Naive thymus-derived CD8-positive, alpha-beta T cell (primary cell): ENCODE measurements around the gene ZFAND3. TPM values are rescaled to one million over a fixed set of nuclear protein-coding genes. Genes with fewer than 3 reads are reported as not detected.

Experiments
- ATAC-seq, 2 donors: fragments of 150-1000 bp; cut with Tn5 transposase in 1 of 2; sonication (Bioruptor Pico), chemical (Tn5 transposase) in 1 of 2; 1 replicate in 1 of 2; 2 replicates in 1 of 2; pipeline ENCODE4 v1.10.0; 2021; ENCODE audit warnings: mild to moderate bottlenecking in 2 of 2, moderate library complexity in 2 of 2
- POLR2A ChIA-PET: fragments of 350-600 bp; sonication (Branson Sonifier 250); formaldehyde crosslinking; loops from one replicate; lab custom pipeline; 2021; ENCODE audit warnings: antibody characterized with exemption; lab: Charles Lee
- DNase-seq, 10 donors: peaks; one replicate each; pipeline versions ENCODE4 v3.0.0 to v3.0.0-alpha.2; 2020 to 2022
- H3K27ac Mint-ChIP-seq, 10 donors: one replicate each; pipeline ENCODE4 v1.8.0; 2020 to 2022; ENCODE audit warnings: mild to moderate bottlenecking in 10 of 10, mixed read lengths in 10 of 10, moderate library complexity in 4 of 10, inconsistent platforms in 1 of 10
- H3K27me3 Mint-ChIP-seq, 5 donors: one replicate each; pipeline ENCODE4 v1.8.0; 2021 to 2022; ENCODE audit warnings: mixed read lengths in 5 of 5
- H3K36me3 Mint-ChIP-seq, 3 donors: one replicate each; pipeline ENCODE4 v1.8.0; 2020 to 2022; ENCODE audit warnings: mixed read lengths in 3 of 3, mild to moderate bottlenecking in 2 of 3, inconsistent platforms in 1 of 3
- H3K4me1 Mint-ChIP-seq, 4 donors: one replicate each; pipeline ENCODE4 v1.8.0; 2021 to 2022; ENCODE audit warnings: mixed read lengths in 4 of 4
- H3K4me3 Mint-ChIP-seq, 10 donors: one replicate each; pipeline ENCODE4 v1.8.0; 2020 to 2022; ENCODE audit warnings: mild to moderate bottlenecking in 10 of 10, mixed read lengths in 10 of 10, moderate library complexity in 6 of 10, inconsistent platforms in 1 of 10
- H3K9me3 Mint-ChIP-seq, 9 donors: one replicate each; pipeline ENCODE4 v1.8.0; 2020 to 2022; ENCODE audit warnings: mixed read lengths in 9 of 9, mild to moderate bottlenecking in 3 of 9, inconsistent platforms in 1 of 9, moderate library complexity in 1 of 9
- polyA plus RNA-seq, 3 donors: library from polyadenylated mRNA; unstranded; fragments of 300-500 nt; fragmentation: Illumina TruSeq; gene quantifications; one replicate each; pipeline ENCODE4 v1.2.3, GENCODE V29; 2021
- total RNA-seq, 8 experiments: library from RNA in 2 of 8; stranded (reverse) in 2 of 8; gene quantifications; one replicate each; pipeline ENCODE4 v1.2.3 and lab custom pipeline; 2021 to 2026

Gene ZFAND3
- total and polyA plus RNA-seq, 5 experiments from 2014 or later: 3.7 to 33.8 (median 4.5) TPM

- Mint-ChIP-seq H3K9me3 (no peaks in the 10 kb centered on the region), H3K36me3 (peaks cover 0 to 30% (median 4%) of the 10 kb centered on the region in 3 donors), H3K27me3 (no peaks in the 10 kb centered on the region), H3K4me3 (peak overlapping the region in 1 of 10 donors; percentile 41), H3K4me1 (peaks cover 0 to 13% (median 10%) of the 10 kb centered on the region in 4 donors), H3K27ac (peak overlapping the region in 4 of 10 donors; percentile 2 to 72 (median 51))
- no peak for DNase-seq
- POLR2A ChIA-PET: interaction anchor here (0.6 kb wide), 1 partner anchor 42 kb away, joined by 4 read pairs; no protein-coding TSS in a partner anchor
- no peak for ATAC-seq
Observed at GRCh38 chr6:38174806-38175495, 355.4 kb downstream of the ZFAND3 start.

- H3K27me3 Mint-ChIP-seq: no peaks in the 10 kb centered on the region
- no peak for DNase-seq
- H3K4me3 Mint-ChIP-seq: no peak overlapping the region
- peaks cover 0 to 28% (median 4%) of the 10 kb centered on the region in 3 donors for H3K36me3 Mint-ChIP-seq
- ATAC-seq: no peak
- POLR2A ChIA-PET: interaction anchor here (0.7 kb wide), 1 partner anchor 147 kb away, joined by 4 read pairs; no protein-coding TSS in a partner anchor
- H3K4me1 Mint-ChIP-seq: peaks cover 0 to 12% (median 9%) of the 10 kb centered on the region in 4 donors
- peak overlapping the region in 1 of 10 donors; percentile 6 for H3K27ac Mint-ChIP-seq
- H3K9me3 Mint-ChIP-seq: no peaks in the 10 kb centered on the region
Observed at GRCh38 chr6:38175786-38176185, 356.3 kb downstream of the ZFAND3 start.

- POLR2A ChIA-PET: no interaction called here
- Mint-ChIP-seq H3K4me1 (peaks cover 0 to 12% (median 8%) of the 10 kb centered on the region in 4 donors), H3K27me3 (no peaks in the 10 kb centered on the region), H3K36me3 (peaks cover 0 to 35% (median 4%) of the 10 kb centered on the region in 3 donors), H3K9me3 (no peaks in the 10 kb centered on the region), H3K4me3 (no peak overlapping the region), H3K27ac (peak overlapping the region in 3 of 10 donors; percentile 19 to 85 (median 37))
- DNase-seq (no peak), ATAC-seq (no peak)
Observed at GRCh38 chr6:38176797-38177751, 357.5 kb downstream of the ZFAND3 start.

GRCh38 chr6:38177882-38178583 lies 358.5 kb downstream of the ZFAND3 start:
- no peak overlapping the region for H3K4me3 Mint-ChIP-seq
- H3K27me3 Mint-ChIP-seq: no peaks in the 10 kb centered on the region
- DNase-seq (no peak), ATAC-seq (no peak)
- peak overlapping the region in 4 of 10 donors; percentile 37 to 85 (median 71) for H3K27ac Mint-ChIP-seq
- H3K36me3 Mint-ChIP-seq: peaks cover 0 to 34% (median 4%) of the 10 kb centered on the region in 3 donors
- POLR2A ChIA-PET: no interaction called here
- no peaks in the 10 kb centered on the region for H3K9me3 Mint-ChIP-seq
- peaks cover 0 to 12% (median 8%) of the 10 kb centered on the region in 4 donors for H3K4me1 Mint-ChIP-seq

GRCh38 chr6:38178584-38178886 lies 359.0 kb downstream of the ZFAND3 start:
- peak overlapping the region in 2 of 10 donors; percentile 64 to 85 for H3K27ac Mint-ChIP-seq
- H3K4me1 Mint-ChIP-seq: peaks cover 0 to 10% (median 6%) of the 10 kb centered on the region in 4 donors
- no peaks in the 10 kb centered on the region for H3K9me3 Mint-ChIP-seq
- H3K4me3 Mint-ChIP-seq: no peak overlapping the region
- H3K36me3 Mint-ChIP-seq: peaks cover 0 to 29% (median 4%) of the 10 kb centered on the region in 3 donors
- DNase-seq (no peak), ATAC-seq (no peak)
- POLR2A ChIA-PET: no interaction called here
- H3K27me3 Mint-ChIP-seq: no peaks in the 10 kb centered on the region

GRCh38 chr6:38179300-38179699 lies 359.8 kb downstream of the ZFAND3 start:
- DNase-seq (no peak), ATAC-seq (no peak)
- Mint-ChIP-seq H3K27ac (peak overlapping the region in 2 of 10 donors; percentile 1 to 43), H3K9me3 (no peaks in the 10 kb centered on the region), H3K4me3 (no peak overlapping the region), H3K36me3 (peaks cover 0 to 24% (median 4%) of the 10 kb centered on the region in 3 donors), H3K27me3 (no peaks in the 10 kb centered on the region), H3K4me1 (peaks cover 0 to 9% (median 6%) of the 10 kb centered on the region in 4 donors)
- POLR2A ChIA-PET: no interaction called here

GRCh38 chr6:38179794-38180430 lies 360.4 kb downstream of the ZFAND3 start:
- DNase-seq (no peak), ATAC-seq (no peak)
- peaks cover 0 to 23% (median 0%) of the 10 kb centered on the region in 3 donors for H3K36me3 Mint-ChIP-seq
- peak overlapping the region in 1 of 10 donors; percentile 4 for H3K4me3 Mint-ChIP-seq
- peak overlapping the region in 2 of 10 donors; percentile 29 to 43 for H3K27ac Mint-ChIP-seq
- H3K9me3 Mint-ChIP-seq: no peaks in the 10 kb centered on the region
- peaks cover 0 to 9% (median 6%) of the 10 kb centered on the region in 4 donors for H3K4me1 Mint-ChIP-seq
- no peaks in the 10 kb centered on the region for H3K27me3 Mint-ChIP-seq
- POLR2A ChIA-PET: no interaction called here

GRCh38 chr6:38180586-38180985 lies 361.1 kb downstream of the ZFAND3 start:
- Mint-ChIP-seq H3K27ac (peak overlapping the region in 1 of 10 donors; percentile 49), H3K9me3 (no peaks in the 10 kb centered on the region), H3K27me3 (no peaks in the 10 kb centered on the region), H3K4me1 (peaks cover 0 to 9% (median 6%) of the 10 kb centered on the region in 4 donors), H3K36me3 (peaks cover 0 to 17% (median 0%) of the 10 kb centered on the region in 3 donors), H3K4me3 (no peak overlapping the region)
- DNase-seq: no peak
- POLR2A ChIA-PET: no interaction called here
- ATAC-seq: no peak

- DNase-seq (peak in 1 of 10 donors; percentile 9), ATAC-seq (no peak)
- H3K27ac Mint-ChIP-seq: peak overlapping the region in 1 of 10 donors; percentile 80
- H3K9me3 Mint-ChIP-seq: no peaks in the 10 kb centered on the region
- POLR2A ChIA-PET: no interaction called here
- H3K27me3 Mint-ChIP-seq: no peaks in the 10 kb centered on the region
- H3K4me3 Mint-ChIP-seq: no peak overlapping the region
- peaks cover 0 to 16% (median 1%) of the 10 kb centered on the region in 3 donors for H3K36me3 Mint-ChIP-seq
- H3K4me1 Mint-ChIP-seq: peaks cover 0 to 10% (median 9%) of the 10 kb centered on the region in 4 donors
Observed at GRCh38 chr6:38182426-38182825, 362.9 kb downstream of the ZFAND3 start.

- H3K4me1 Mint-ChIP-seq: peaks cover 0 to 12% (median 2%) of the 10 kb centered on the region in 4 donors
- H3K36me3 Mint-ChIP-seq: peaks cover 0 to 18% (median 4%) of the 10 kb centered on the region in 3 donors
- POLR2A ChIA-PET: no interaction called here
- peak overlapping the region in 3 of 10 donors; percentile 2 to 48 (median 5) for H3K27ac Mint-ChIP-seq
- H3K4me3 Mint-ChIP-seq: peak overlapping the region in 1 of 10 donors; percentile 15
- H3K9me3 Mint-ChIP-seq: no peaks in the 10 kb centered on the region
- ATAC-seq: no peak
- no peaks in the 10 kb centered on the region for H3K27me3 Mint-ChIP-seq
- DNase-seq: no peak
Observed at GRCh38 chr6:38183856-38184584, 364.5 kb downstream of the ZFAND3 start.

- Mint-ChIP-seq H3K4me3 (no peak overlapping the region), H3K27ac (peak overlapping the region in 1 of 10 donors; percentile 2), H3K27me3 (no peaks in the 10 kb centered on the region), H3K4me1 (peaks cover 0 to 14% (median under 1%) of the 10 kb centered on the region in 4 donors), H3K36me3 (peaks cover 0 to 24% (median 4%) of the 10 kb centered on the region in 3 donors), H3K9me3 (no peaks in the 10 kb centered on the region)
- no peak for ATAC-seq
- no peak for DNase-seq
- POLR2A ChIA-PET: no interaction called here
Observed at GRCh38 chr6:38184585-38185080, 365.1 kb downstream of the ZFAND3 start.
